GM23338 (cell line): ENCODE data around the gene MTARC1. TPM values are rescaled to one million over a fixed set of nuclear protein-coding genes. Genes with fewer than 3 reads are reported as not detected.

Experiments
- ATAC-seq: fragments of 200-7000 bp; cut with Tn5 transposase; 3 replicates; pipeline ENCODE4 v1.9.1; 2020
- DNase-seq: peaks from one replicate; pipeline ENCODE4 v3.0.0-alpha.2; 2015; ENCODE audit warnings: low spot score
- H2AFZ ChIP-seq: fragments of 200-600 bp; sonication (generic); 2 replicates; pipeline ENCODE4 v1.8.0; 2016; ENCODE audit warnings: antibody characterized with exemption, mild to moderate bottlenecking, moderate library complexity
- H3F3A ChIP-seq: fragments of 200-600 bp; sonication (generic); replicated peaks from 2 replicates; pipeline ENCODE4 v1.8.0; 2017; ENCODE audit warnings: antibody characterized with exemption, mixed run types, low read depth
- H3K27ac ChIP-seq: fragments of 200-600 bp; sonication (generic); 2 replicates; pipeline ENCODE4 v1.6.1; 2016; ENCODE audit warnings: low read depth
- H3K27me3 ChIP-seq: fragments of 200-600 bp; sonication (generic); 2 replicates; pipeline ENCODE4 v1.8.0; 2016; ENCODE audit warnings: mild to moderate bottlenecking, mixed run types, moderate library complexity; ENCODE audit not compliant: insufficient read depth
- H3K36me3 ChIP-seq: fragments of 200-600 bp; sonication (generic); 2 replicates; pipeline ENCODE4 v1.8.0; 2016; ENCODE audit warnings: mild to moderate bottlenecking; ENCODE audit not compliant: insufficient read depth
- H3K4me1 ChIP-seq: fragments of 200-600 bp; sonication (generic); 2 replicates; pipeline ENCODE4 v1.8.0; 2016; ENCODE audit warnings: mild to moderate bottlenecking, moderate library complexity; ENCODE audit not compliant: insufficient read depth
- H3K4me2 ChIP-seq: fragments of 200-600 bp; sonication (generic); 2 replicates; pipeline ENCODE4 v1.7.1; 2017; ENCODE audit warnings: mixed run types
- H3K4me3 ChIP-seq: fragments of 200-600 bp; sonication (generic); 2 replicates; pipeline ENCODE4 v1.6.1; 2016; ENCODE audit warnings: mixed run types
- H3K79me2 ChIP-seq: fragments of 200-600 bp; sonication (generic); replicated peaks from 2 replicates; pipeline ENCODE4 v1.8.0; 2017; ENCODE audit warnings: mild to moderate bottlenecking; ENCODE audit not compliant: insufficient read depth
- H3K9me2 ChIP-seq: fragments of 200-600 bp; sonication (generic); 2 replicates; pipeline ENCODE4 v1.8.0; 2017; ENCODE audit not compliant: insufficient read depth
- H4K20me1 ChIP-seq: fragments of 200-600 bp; sonication (generic); replicated peaks from 2 replicates; pipeline ENCODE4 v1.8.0; 2017; ENCODE audit warnings: mild to moderate bottlenecking; ENCODE audit not compliant: insufficient read depth
- H3K27ac Mint-ChIP-seq: 2 replicates; pipeline ENCODE4 v1.8.0; 2020; ENCODE audit warnings: inconsistent platforms, mild to moderate bottlenecking, moderate library complexity, mixed read lengths
- H3K27me3 Mint-ChIP-seq: 3 replicates; pipeline ENCODE4 v1.8.0; 2022; ENCODE audit warnings: low read depth, mild to moderate bottlenecking, moderate library complexity, mixed read lengths, inconsistent platforms; ENCODE audit not compliant: insufficient read depth, poor library complexity
- H3K36me3 Mint-ChIP-seq: 3 replicates; pipeline ENCODE4 v1.8.0; 2021; ENCODE audit warnings: low read depth, mild to moderate bottlenecking, inconsistent platforms, moderate library complexity, mixed read lengths
- H3K4me1 Mint-ChIP-seq: 3 replicates; pipeline ENCODE4 v1.8.0; 2020; ENCODE audit warnings: mild to moderate bottlenecking, inconsistent platforms, mixed read lengths
- H3K4me3 Mint-ChIP-seq: 3 replicates; pipeline ENCODE4 v1.8.0; 2021; ENCODE audit warnings: moderate library complexity, mild to moderate bottlenecking, inconsistent platforms, mixed read lengths
- H3K9me3 Mint-ChIP-seq: 3 replicates; pipeline ENCODE4 v1.8.0; 2020; ENCODE audit warnings: moderate library complexity, mild to moderate bottlenecking, inconsistent platforms, mixed read lengths
- CREB1 ChIP-seq: fragments of 250-450 bp; sonication (Bioruptor Pico); IDR thresholded peaks from 2 replicates; pipeline ENCODE4 v1.5.0; 2020; ENCODE audit warnings: low read depth, mild to moderate bottlenecking, moderate library complexity
- CTCF ChIP-seq, 2 experiments: fragments of 200-600 bp in 1 of 2; sonication (generic) in 1 of 2; conservative IDR thresholded peaks; 2 replicates each; pipeline versions ENCODE4 v1.5.1 to v1.6.1; 2016 to 2017; ENCODE audit warnings: antibody characterized with exemption in 2 of 2, low read depth in 2 of 2, mild to moderate bottlenecking in 2 of 2, moderate library complexity in 1 of 2
- ETS1 ChIP-seq: IDR thresholded peaks from 2 replicates; pipeline ENCODE4 v1.6.1; 2016; ENCODE audit warnings: antibody characterized with exemption
- EZH2 ChIP-seq: fragments of 200-600 bp; sonication (generic); IDR thresholded peaks from one replicate; pipeline ENCODE4 v1.8.0; 2017; ENCODE audit warnings: antibody characterized with exemption, mild to moderate bottlenecking, low read depth; ENCODE audit not compliant: unreplicated experiment
- JUNB ChIP-seq: IDR thresholded peaks from one replicate; pipeline ENCODE4 v1.6.1; 2016; ENCODE audit warnings: antibody characterized with exemption; ENCODE audit not compliant: unreplicated experiment
- NANOG ChIP-seq: IDR thresholded peaks from 2 replicates; pipeline ENCODE4 v1.6.1; 2016; ENCODE audit warnings: antibody characterized with exemption, borderline replicate concordance
- ZNF462 ChIP-seq: fragments of 250-450 bp; sonication (Bioruptor Pico); IDR thresholded peaks from 2 replicates; pipeline ENCODE4 v1.5.0; 2020; ENCODE audit warnings: mild to moderate bottlenecking, moderate library complexity
- polyA plus RNA-seq: library from polyadenylated mRNA; unstranded; fragments of >200 nt; fragmentation: Nextera tagmentation; extraction: Ambion mirVana; gene quantifications from 2 replicates; pipeline ENCODE4 v1.2.1, GENCODE V29; 2016
- total RNA-seq: library from RNA; depleted of rRNA; stranded (reverse); fragments of >200 nt; shearing (Covaris generic); gene quantifications from 2 replicates; pipeline ENCODE4 v1.2.3, GENCODE V29; 2014

MTARC1 gene
- total and polyA plus RNA-seq, 2 experiments from 2014 or later = 33.9 to 34.6 TPM

- H3K27ac ChIP-seq = no peak overlapping the region
- no peak for TF ChIP-seq EZH2
- peak; percentile 60 to 78 for TF ChIP-seq CTCF (conservative IDR thresholded peaks at IDR 0.05; ENCODE audit: low read depth in 2 of 2)
- H3K36me3 ChIP-seq = peaks cover 7% of the 10 kb centered on the region
- peak; percentile 72 for DNase-seq
- Mint-ChIP-seq H3K27me3 (peaks cover 9% of the 10 kb centered on the region), H3K4me3 (no peak overlapping the region), H3K27ac (no peak overlapping the region), H3K9me3 (no peaks in the 10 kb centered on the region; the same call in 2 of the 3 replicates), H3K36me3 (peaks cover 67% of the 10 kb centered on the region), H3K4me1 (peaks cover 10% of the 10 kb centered on the region; the same call in 2 of the 3 replicates)
- peak; percentile 33 for ATAC-seq
- H3K79me2 ChIP-seq = no peaks in the 10 kb centered on the region
- no peaks in the 10 kb centered on the region for H3K9me2 ChIP-seq
- no peaks in the 10 kb centered on the region for H3K27me3 ChIP-seq
- no peak overlapping the region for H3K4me2 ChIP-seq
- no peaks in the 10 kb centered on the region for H3F3A ChIP-seq
- no peaks in the 10 kb centered on the region; the same call in 1 of the 2 replicates for H4K20me1 ChIP-seq
- peaks cover 3% of the 10 kb centered on the region; the same call in 1 of the 2 replicates for H3K4me1 ChIP-seq
- no peak overlapping the region for H3K4me3 ChIP-seq
- H2AFZ ChIP-seq = no peak overlapping the region
These were observed 26.3 kb downstream of the MTARC1 start for GRCh38 chr1:220813013-220813412.

- DNase-seq = no peak
- Histone ChIP-seq H3K4me2 (no peak overlapping the region), H4K20me1 (no peaks in the 10 kb centered on the region), H3K9me2 (no peaks in the 10 kb centered on the region), H3K79me2 (no peaks in the 10 kb centered on the region), H3K27ac (no peak overlapping the region), H3K4me3 (no peak overlapping the region), H2AFZ (no peak overlapping the region), H3K36me3 (peaks cover 7% of the 10 kb centered on the region), H3K27me3 (no peaks in the 10 kb centered on the region), H3F3A (no peaks in the 10 kb centered on the region), H3K4me1 (peaks cover 2% of the 10 kb centered on the region; the same call in 1 of the 2 replicates)
- no peak overlapping the region for H3K27ac Mint-ChIP-seq
- peaks cover 13% of the 10 kb centered on the region for H3K27me3 Mint-ChIP-seq
- H3K36me3 Mint-ChIP-seq = peaks cover 84% of the 10 kb centered on the region
- ATAC-seq = no peak
- no peak overlapping the region for H3K4me3 Mint-ChIP-seq
- no peaks in the 10 kb centered on the region; the same call in 2 of the 3 replicates for H3K9me3 Mint-ChIP-seq
- peaks cover 14% of the 10 kb centered on the region; the same call in 2 of the 3 replicates for H3K4me1 Mint-ChIP-seq
- TF ChIP-seq CREB1 (no peak), ZNF462 (CRISPR knock-in tag) (no peak), EZH2 (no peak), JUNB (no peak), NANOG (no peak), CTCF (conservative IDR thresholded peaks at IDR 0.05; ENCODE audit: low read depth in 2 of 2) (no peak), ETS1 (no peak)
These were observed 28.7 kb downstream of the MTARC1 start for GRCh38 chr1:220815409-220815808.
